HEK293T (cell line): ENCODE results near the gene PALLD.

Source experiments
- CTCF ChIA-PET: fragments of 350-600 bp; formaldehyde crosslinking; extraction: SDS; loops from one replicate; lab custom pipeline; 2021; ENCODE audit warnings: antibody characterized with exemption, inconsistent platforms; lab: Yijun Ruan, JAX
- POLR2A ChIA-PET: fragments of 350-600 bp; formaldehyde crosslinking; extraction: SDS; loops from one replicate; lab custom pipeline; 2020; ENCODE audit warnings: antibody characterized with exemption, inconsistent platforms; lab: Yijun Ruan, JAX
- DNase-seq: peaks from one replicate; pipeline ENCODE4 v3.0.0; 2012; ENCODE audit warnings: mixed read lengths; ENCODE audit errors: extremely low spot score
- ARNT ChIP-seq: fragments of 450-650 bp; IDR thresholded peaks from 2 replicates; pipeline ENCODE4 v1.6.1; 2017; ENCODE audit warnings: mild to moderate bottlenecking
- BHLHE40 ChIP-seq: fragments of 450-650 bp; IDR thresholded peaks from 2 replicates; pipeline ENCODE4 v1.6.1; 2016; ENCODE audit warnings: mild to moderate bottlenecking, moderate library complexity, borderline replicate concordance
- CTBP1 ChIP-seq: fragments of 450-650 bp; IDR thresholded peaks from 2 replicates; pipeline ENCODE4 v1.6.1; 2016; ENCODE audit warnings: borderline replicate concordance
- ELF4 ChIP-seq: fragments of 450-650 bp; IDR thresholded peaks from 2 replicates; pipeline ENCODE4 v1.6.1; 2017; ENCODE audit warnings: antibody characterized with exemption
- FOXA1 ChIP-seq: fragments of 450-650 bp; IDR thresholded peaks from 2 replicates; pipeline ENCODE4 v1.6.1; 2016; ENCODE audit warnings: mild to moderate bottlenecking
- FOXK2 ChIP-seq: fragments of 450-650 bp; IDR thresholded peaks from 2 replicates; pipeline ENCODE4 v1.6.1; 2016; ENCODE audit warnings: mild to moderate bottlenecking
- FOXM1 ChIP-seq: fragments of 450-650 bp; IDR thresholded peaks from 2 replicates; pipeline ENCODE4 v1.6.1; 2017; ENCODE audit warnings: mild to moderate bottlenecking, borderline replicate concordance
- HDGF ChIP-seq: fragments of 450-650 bp; IDR thresholded peaks from 2 replicates; pipeline ENCODE4 v1.6.1; 2017; ENCODE audit warnings: antibody characterized with exemption, borderline replicate concordance
- L3MBTL2 ChIP-seq: fragments of 450-650 bp; conservative IDR thresholded peaks from 2 replicates; pipeline ENCODE4 v1.6.1; 2016; ENCODE audit warnings: mild to moderate bottlenecking
- LEF1 ChIP-seq: fragments of 450-650 bp; IDR thresholded peaks from 2 replicates; pipeline ENCODE4 v1.6.1; 2017; ENCODE audit warnings: mild to moderate bottlenecking, borderline replicate concordance
- NFRKB ChIP-seq: fragments of 450-650 bp; IDR thresholded peaks from 2 replicates; pipeline ENCODE4 v1.6.1; 2016; ENCODE audit warnings: mild to moderate bottlenecking, moderate library complexity
- SP1 ChIP-seq: fragments of 450-650 bp; IDR thresholded peaks from 2 replicates; pipeline ENCODE4 v1.6.1; 2017
- SUZ12 ChIP-seq: fragments of 450-650 bp; IDR thresholded peaks from 2 replicates; pipeline ENCODE4 v1.6.1; 2016; ENCODE audit warnings: mild to moderate bottlenecking
- TARDBP ChIP-seq: fragments of 450-650 bp; IDR thresholded peaks from 2 replicates; pipeline ENCODE4 v1.6.1; 2016
- ZNF384 ChIP-seq: fragments of 450-650 bp; IDR thresholded peaks from 2 replicates; pipeline ENCODE4 v1.6.1; 2016
- TF ChIP-seq, protein P1 (sequence below): fragments of 450-650 bp; IDR thresholded peaks from 2 replicates; pipeline ENCODE4 v1.6.1; 2016

The PALLD gene

DNA sequence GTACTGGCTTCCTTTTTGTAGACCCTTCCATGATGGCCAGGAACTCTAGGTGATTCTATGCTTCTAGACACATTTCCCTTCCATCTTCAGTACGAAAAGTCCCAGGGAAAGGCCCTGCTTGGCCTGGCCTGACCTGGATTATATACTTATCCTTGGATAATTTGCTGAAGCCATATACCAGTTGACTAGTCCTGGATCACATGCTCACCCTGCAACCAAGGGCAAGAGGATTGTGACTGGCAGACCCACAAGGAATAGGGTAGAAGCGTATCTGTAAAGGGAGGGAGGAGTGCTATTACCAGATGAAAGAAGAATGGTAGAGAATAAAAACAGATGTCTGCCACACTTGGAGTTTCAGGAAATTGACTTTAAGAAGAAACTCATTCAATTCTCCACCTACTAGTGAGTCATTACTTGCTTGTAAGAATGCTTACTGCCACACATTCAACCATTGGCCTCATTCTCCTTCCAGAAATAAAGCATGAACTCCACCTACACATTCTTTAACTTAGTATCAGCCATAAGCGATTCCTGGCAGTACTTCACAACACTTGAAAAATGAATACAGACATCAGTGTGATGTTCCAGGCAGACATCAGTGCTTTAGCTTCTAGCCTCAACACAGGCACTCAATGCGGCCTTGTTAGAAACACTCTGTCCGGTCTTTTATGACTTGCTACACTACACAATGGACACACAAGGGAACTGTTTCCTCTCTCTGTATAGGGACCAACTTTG, 371.4 kb downstream of the PALLD start:
- ChIA-PET POLR2A (no interaction called here), CTCF (no interaction called here)
- DNase-seq: no peak
- no peak for TF ChIP-seq SP1

DNA sequence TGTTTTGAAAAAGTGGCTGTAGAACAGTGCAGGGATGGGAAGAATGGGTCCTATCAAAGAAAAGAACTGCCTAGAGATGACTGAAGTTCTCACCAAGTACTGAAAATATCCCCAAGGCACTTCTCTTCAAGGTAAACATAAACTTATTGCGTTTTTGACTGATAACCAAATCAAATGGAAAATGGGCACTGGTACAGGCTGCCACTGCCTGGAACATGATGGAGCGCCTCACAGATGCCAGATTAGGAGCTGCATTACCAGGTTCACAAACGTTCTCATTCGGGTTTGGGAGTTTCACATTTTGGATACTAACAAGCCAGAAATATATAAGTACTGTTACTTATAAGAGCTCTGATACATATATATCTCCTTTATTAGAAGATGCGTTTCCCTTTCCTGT, 371.9 kb downstream of the PALLD start:
- ChIA-PET CTCF (no interaction called here), POLR2A (no interaction called here)
- DNase-seq: no peak
- TF ChIP-seq HDGF (no peak), ZNF384 (no peak), FOXA1 (no peak), BHLHE40 (no peak), L3MBTL2 (no peak), CTBP1 (no peak), SP1 (no peak), ELF4 (no peak), FOXK2 (no peak), SUZ12 (no peak)
- TF ChIP-seq, protein P1, sequence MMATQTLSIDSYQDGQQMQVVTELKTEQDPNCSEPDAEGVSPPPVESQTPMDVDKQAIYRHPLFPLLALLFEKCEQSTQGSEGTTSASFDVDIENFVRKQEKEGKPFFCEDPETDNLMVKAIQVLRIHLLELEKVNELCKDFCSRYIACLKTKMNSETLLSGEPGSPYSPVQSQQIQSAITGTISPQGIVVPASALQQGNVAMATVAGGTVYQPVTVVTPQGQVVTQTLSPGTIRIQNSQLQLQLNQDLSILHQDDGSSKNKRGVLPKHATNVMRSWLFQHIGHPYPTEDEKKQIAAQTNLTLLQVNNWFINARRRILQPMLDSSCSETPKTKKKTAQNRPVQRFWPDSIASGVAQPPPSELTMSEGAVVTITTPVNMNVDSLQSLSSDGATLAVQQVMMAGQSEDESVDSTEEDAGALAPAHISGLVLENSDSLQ: no peak

DNA sequence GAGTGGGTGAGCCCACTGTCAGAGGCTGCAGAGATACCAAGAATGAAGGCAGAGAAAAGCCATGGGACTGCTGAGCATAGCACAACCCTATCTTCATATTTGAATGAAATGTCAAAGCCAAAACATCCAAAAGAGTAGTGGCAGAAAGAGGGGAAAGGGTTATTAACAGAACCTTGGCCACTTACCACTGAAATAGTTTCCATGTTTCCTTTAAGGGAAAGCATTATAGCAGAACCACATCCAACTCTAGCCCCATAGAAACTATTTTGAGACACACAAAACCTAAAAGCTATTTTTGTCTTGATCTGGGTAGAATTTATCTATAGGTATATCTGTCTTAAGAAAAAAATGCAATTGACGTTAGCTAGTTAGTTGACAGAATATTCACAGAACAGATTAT, 373.2 kb downstream of the PALLD start:
- POLR2A ChIA-PET: no interaction called here
- TF ChIP-seq ARNT: no peak
- TF ChIP-seq FOXA1: no peak
- no peak for TF ChIP-seq L3MBTL2
- TF ChIP-seq SUZ12: no peak
- no peak for TF ChIP-seq CTBP1
- TF ChIP-seq, protein P1: no peak
- no peak for TF ChIP-seq HDGF
- TF ChIP-seq FOXK2: no peak
- TF ChIP-seq ELF4: no peak
- no peak for TF ChIP-seq FOXM1
- TF ChIP-seq ZNF384: no peak
- TF ChIP-seq LEF1: no peak
- TF ChIP-seq TARDBP: no peak
- no peak for TF ChIP-seq SP1
- no peak for TF ChIP-seq BHLHE40
- TF ChIP-seq NFRKB: no peak
- CTCF ChIA-PET: interaction anchor here (0.9 kb wide), 1 partner anchor 47 kb away, joined by 3 read pairs; no protein-coding TSS in a partner anchor
- no peak for DNase-seq

DNA sequence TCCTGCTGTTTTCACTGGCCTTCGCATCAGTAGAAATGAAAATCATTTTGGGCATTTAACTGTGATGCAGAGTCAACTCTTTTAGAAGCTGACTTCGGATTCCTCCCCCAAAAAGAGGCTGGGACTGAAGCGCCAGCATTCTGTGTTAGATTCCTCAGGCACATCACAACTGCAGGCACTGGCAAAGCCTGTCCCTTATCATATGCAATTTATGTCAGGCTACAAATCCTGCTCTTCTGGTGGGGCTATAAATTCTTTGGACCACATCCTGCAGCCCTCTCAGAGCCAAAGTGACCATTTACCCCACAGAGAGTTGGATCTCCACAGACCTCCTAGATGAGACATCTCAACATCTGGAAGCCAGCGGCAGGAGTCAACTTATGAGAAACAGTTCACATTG, 374.8 kb downstream of the PALLD start:
- DNase-seq: no peak
- CTCF ChIA-PET: no interaction called here
- POLR2A ChIA-PET: no interaction called here
- TF ChIP-seq HDGF (no peak), NFRKB (no peak), BHLHE40 (no peak), FOXK2 (no peak), ARNT (no peak), SUZ12 (no peak), CTBP1 (no peak)

DNA sequence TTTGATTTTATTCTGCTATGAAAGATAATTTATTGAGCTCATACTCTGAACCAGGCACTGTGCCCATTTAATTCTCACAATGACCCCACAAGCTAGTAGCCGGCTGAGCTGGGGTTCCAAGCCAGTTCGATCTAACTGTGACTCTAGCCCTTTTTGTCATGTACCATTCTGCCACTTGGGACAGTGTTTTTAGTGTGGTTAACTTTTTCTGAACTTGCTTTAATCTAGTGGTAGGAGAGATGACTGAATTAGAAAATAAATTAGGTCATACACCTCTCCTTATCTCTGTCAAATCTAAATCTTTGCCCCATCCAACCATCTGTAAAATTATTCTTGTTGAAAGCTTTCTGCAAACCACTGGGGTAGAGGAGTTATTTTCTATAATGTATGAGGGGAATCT, 377.2 kb downstream of the PALLD start:
- no peak for DNase-seq
- CTCF ChIA-PET: no interaction called here

DNA sequence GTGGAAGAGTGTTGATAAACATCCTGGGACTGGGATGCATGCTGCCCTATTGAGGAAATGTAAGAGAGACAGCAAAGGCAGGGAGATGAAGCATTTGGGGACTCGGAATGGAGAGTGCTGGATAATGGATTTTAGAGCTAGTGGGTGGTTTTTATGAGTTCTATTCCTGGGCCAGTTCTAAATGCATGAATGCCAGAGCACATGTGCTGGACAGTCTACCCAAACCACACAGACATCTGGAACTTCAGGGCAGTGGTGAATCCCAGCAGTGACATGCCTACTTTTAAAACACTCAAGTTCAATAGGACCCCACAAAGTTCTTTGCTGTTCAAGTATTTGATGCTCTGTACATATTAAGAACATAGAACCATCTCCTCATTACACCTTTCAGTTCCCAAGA, 379.3 kb downstream of the PALLD start:
- no peak for TF ChIP-seq HDGF
- no peak for TF ChIP-seq BHLHE40
- no peak for TF ChIP-seq LEF1
- no peak for TF ChIP-seq ARNT
- no peak for TF ChIP-seq NFRKB
- TF ChIP-seq ELF4: no peak
- no peak for TF ChIP-seq FOXA1
- no peak for TF ChIP-seq FOXK2
- TF ChIP-seq CTBP1: no peak
- ChIA-PET CTCF (interaction anchor here (1.2 kb wide), 1 partner anchor 291 kb away, joined by 3 read pairs; no protein-coding TSS in a partner anchor), POLR2A (no interaction called here)
- DNase-seq: no peak

More for the DNA sequence above, 377.2 kb downstream of the PALLD start:
- POLR2A ChIA-PET: no interaction called here
- TF ChIP-seq ZNF384 (no peak), BHLHE40 (no peak), L3MBTL2 (no peak), CTBP1 (no peak), ELF4 (no peak), HDGF (no peak), FOXA1 (no peak), FOXM1 (no peak), TARDBP (no peak), LEF1 (no peak), SUZ12 (no peak), ARNT (no peak), SP1 (no peak), FOXK2 (no peak), NFRKB (no peak)
- TF ChIP-seq, protein P1: no peak
